A549 (cell line): ENCODE data around the gene AQP7.
"Not testable (repeated sequence)": the region's sequence is repeated elsewhere in the genome, so short reads cannot be mapped to it uniquely, and the experiment has no call there.

Experiments
- EHMT2 ChIP-seq: fragments of 200-600 bp; sonication (generic); IDR thresholded peaks from 2 replicates; pipeline ENCODE4 v1.6.1; 2016; ENCODE audit warnings: antibody characterized with exemption, low read depth, mild to moderate bottlenecking, moderate library complexity
- JUN ChIP-seq, 2 experiments: fragments of >200 bp; sonication (Bioruptor Twin); formaldehyde crosslinking; IDR thresholded peaks; 2 replicates in 1 of 2; 3 replicates in 1 of 2; pipeline ENCODE4 v1.6.1; 2016 to 2017
- POLR2A ChIP-seq: IDR thresholded peaks from 2 replicates; pipeline ENCODE4 v1.6.1; 2012; ENCODE audit warnings: mild to moderate bottlenecking, low read length
- TP53 ChIP-seq: fragments of 250-450 bp; sonication (Bioruptor Pico); IDR thresholded peaks from 2 replicates; pipeline ENCODE4 v1.5.0; 2021; ENCODE audit warnings: mild to moderate bottlenecking, moderate library complexity
- TF ChIP-seq, protein P1 (sequence below): fragments of >200 bp; sonication (Bioruptor Twin); formaldehyde crosslinking; IDR thresholded peaks from 3 replicates; pipeline ENCODE4 v1.5.1; 2016

DNA sequence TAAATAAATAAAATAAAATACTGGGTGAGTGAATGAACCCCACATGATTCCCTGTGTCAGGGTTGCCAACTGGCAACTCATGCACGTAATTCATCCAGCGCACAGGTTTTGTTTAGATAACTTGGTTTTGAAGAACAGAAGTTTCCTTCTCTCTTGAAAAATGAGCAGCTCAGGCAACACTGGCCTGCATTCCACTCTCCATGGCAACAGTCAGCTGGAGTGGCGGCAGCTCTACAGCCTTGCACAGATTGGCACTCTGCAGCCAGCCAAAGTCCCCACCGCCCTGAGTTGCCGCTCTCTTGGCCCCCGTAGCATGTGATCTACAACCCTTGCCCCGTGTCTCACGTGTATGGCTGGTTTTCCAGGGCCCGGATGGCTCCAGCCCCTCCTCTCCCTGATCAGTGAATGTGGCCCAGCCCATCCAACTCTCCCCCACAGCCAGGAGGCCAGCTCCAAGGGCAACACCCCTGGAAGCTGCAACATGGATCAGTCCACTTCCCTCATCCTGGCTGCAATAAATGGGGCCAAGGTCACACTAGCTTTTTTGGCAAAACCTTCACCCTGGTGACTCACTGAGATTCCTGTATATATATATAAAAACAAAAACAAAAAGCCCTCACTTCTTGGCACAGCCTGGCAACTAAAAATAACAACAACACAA lies 11.1 kb downstream of the AQP7 start:
- not testable (repeated sequence) for TF ChIP-seq POLR2A; JUN (IDR thresholded peaks at IDR 0.05); TP53 (CRISPR knock-in tag); EHMT2
- TF ChIP-seq, protein P1, sequence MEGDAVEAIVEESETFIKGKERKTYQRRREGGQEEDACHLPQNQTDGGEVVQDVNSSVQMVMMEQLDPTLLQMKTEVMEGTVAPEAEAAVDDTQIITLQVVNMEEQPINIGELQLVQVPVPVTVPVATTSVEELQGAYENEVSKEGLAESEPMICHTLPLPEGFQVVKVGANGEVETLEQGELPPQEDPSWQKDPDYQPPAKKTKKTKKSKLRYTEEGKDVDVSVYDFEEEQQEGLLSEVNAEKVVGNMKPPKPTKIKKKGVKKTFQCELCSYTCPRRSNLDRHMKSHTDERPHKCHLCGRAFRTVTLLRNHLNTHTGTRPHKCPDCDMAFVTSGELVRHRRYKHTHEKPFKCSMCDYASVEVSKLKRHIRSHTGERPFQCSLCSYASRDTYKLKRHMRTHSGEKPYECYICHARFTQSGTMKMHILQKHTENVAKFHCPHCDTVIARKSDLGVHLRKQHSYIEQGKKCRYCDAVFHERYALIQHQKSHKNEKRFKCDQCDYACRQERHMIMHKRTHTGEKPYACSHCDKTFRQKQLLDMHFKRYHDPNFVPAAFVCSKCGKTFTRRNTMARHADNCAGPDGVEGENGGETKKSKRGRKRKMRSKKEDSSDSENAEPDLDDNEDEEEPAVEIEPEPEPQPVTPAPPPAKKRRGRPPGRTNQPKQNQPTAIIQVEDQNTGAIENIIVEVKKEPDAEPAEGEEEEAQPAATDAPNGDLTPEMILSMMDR: not testable (repeated sequence)
